HFF-Myc (cell line): ENCODE results near the gene CDC73.

Experiments
- DNase-seq: peaks from one replicate; pipeline ENCODE4 v3.0.0-alpha.2; 2011; ENCODE audit warnings: low read depth; ENCODE audit errors: extremely low read depth
- H3K4me3 ChIP-seq: replicated peaks from 2 replicates; pipeline ENCODE4 v1.5.1; 2011; ENCODE audit warnings: low read depth, mild to moderate bottlenecking, control low read depth, low read length
- TF ChIP-seq, protein P1 (sequence below): IDR thresholded peaks from 2 replicates; pipeline ENCODE4 v1.5.1; 2012; ENCODE audit warnings: mild to moderate bottlenecking, low read depth, low read length, control low read depth; ENCODE audit errors: missing control alignments

Gene CDC73

DNA sequence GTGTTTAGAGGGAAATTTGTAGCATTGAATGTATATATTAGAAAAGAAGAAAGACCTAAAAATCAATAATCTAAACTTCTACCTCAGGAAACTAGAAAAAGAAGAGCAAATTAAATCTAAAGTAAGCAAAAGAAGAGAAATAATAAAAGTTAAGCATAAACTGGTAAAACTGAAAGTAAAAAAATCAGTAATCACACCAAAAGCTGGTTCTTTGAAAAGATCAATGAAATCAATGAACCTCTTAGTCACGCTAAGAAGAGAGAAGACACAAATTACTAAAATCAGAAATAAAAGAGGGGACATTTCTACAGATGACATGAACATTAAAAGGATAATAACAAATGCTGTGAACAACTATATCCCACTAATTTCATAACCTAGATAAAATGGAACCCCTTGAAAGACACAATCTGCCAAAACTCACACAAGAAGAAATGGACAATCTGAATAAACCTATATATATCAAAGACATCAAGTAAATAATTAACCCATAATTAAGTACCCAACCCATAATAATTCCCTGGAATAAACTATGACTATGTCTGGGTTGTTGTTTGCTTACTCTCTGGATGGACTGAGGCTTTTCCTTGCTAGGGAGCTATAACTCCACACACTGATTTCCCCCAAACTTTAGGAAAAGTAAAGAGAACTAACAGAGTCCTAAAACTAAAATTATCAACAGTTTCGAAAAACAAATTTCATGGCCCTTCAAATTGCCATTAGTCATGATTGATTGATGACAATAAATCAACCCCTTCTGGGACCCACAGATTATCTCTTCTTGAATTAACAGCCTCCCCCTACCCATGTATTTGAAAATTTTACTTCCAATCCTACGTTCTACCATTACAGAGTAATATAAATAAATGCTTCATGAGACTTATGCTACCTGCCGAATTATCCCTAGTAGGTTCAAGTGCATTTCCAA, 2.8 kb upstream of the CDC73 start:
- TF ChIP-seq, protein P1, sequence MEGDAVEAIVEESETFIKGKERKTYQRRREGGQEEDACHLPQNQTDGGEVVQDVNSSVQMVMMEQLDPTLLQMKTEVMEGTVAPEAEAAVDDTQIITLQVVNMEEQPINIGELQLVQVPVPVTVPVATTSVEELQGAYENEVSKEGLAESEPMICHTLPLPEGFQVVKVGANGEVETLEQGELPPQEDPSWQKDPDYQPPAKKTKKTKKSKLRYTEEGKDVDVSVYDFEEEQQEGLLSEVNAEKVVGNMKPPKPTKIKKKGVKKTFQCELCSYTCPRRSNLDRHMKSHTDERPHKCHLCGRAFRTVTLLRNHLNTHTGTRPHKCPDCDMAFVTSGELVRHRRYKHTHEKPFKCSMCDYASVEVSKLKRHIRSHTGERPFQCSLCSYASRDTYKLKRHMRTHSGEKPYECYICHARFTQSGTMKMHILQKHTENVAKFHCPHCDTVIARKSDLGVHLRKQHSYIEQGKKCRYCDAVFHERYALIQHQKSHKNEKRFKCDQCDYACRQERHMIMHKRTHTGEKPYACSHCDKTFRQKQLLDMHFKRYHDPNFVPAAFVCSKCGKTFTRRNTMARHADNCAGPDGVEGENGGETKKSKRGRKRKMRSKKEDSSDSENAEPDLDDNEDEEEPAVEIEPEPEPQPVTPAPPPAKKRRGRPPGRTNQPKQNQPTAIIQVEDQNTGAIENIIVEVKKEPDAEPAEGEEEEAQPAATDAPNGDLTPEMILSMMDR, result no peak
- H3K4me3 ChIP-seq, result no peak overlapping the region
- DNase-seq, result no peak

DNA sequence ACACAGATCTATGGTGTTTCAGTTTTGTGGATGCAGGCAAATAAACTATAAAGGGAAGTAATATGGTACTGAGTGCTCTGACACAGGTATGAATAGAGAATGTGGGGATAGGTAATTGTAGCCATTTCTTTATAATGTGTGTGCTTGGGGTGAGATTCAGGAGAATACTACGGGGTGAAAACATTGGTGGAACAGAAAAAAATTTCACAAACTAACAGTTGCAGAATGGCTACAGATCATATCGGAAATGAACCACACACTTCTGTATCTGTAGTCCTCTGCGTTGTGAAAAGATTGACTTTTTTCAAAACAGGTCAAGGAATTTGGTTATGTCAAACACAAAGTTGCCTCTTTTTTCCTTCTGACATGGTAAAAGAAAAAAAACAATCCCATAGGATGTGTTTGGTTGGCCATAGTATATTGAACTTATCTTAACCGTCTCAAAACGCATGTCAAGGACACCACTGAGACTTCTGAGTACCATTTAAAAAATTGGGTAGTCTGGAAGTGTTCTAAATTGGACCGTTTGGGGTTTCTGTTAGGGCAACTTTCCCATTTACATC, 1.1 kb upstream of the CDC73 start:
- DNase-seq, result no peak
- TF ChIP-seq, protein P1, result no peak
- peak overlapping the region; percentile 66 for H3K4me3 ChIP-seq

DNA sequence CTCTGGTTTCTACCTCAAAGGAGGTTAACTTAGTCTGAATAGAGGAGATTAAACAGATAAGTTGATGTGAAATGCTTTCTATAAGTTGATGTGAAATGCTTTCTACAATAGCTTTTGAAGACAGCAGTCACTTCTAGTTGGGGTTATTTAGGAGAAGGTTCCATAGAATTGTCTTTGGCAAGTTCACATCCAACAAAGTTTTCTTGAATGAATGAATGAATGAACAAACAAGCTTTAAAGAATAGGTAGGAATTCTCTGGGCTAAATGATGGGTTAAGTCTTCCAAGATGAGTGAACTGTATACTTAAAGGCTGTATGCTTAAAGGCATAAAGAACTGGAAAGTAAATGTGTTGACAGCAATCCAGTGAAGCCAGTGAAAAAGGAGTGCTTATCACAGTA, 1.9 kb downstream of the CDC73 start:
- H3K4me3 ChIP-seq, result peak overlapping the region; percentile 66
- DNase-seq, result no peak
- TF ChIP-seq, protein P1, result no peak

DNA sequence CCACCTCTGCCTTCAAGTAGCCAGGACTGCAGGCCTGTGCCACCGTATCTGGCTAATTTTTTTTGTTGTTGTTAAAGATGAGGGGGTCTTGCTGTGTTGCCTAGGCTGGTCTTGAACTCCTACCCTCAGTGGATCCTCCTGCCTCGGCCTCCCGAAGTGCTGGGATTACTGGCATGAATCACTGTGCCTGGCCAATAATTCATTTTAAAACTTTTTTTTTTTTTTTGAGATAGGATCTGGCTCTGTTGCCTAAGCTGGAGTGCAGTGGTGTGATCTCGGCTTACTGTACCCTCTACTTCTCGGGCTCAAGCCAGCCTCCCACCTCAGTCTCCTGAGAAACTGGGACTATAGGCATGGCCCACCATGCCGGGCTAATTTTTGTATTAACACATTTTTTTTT, 3.5 kb downstream of the CDC73 start:
- H3K4me3 ChIP-seq, result no peak overlapping the region
- TF ChIP-seq, protein P1, result no peak
- no peak for DNase-seq

DNA sequence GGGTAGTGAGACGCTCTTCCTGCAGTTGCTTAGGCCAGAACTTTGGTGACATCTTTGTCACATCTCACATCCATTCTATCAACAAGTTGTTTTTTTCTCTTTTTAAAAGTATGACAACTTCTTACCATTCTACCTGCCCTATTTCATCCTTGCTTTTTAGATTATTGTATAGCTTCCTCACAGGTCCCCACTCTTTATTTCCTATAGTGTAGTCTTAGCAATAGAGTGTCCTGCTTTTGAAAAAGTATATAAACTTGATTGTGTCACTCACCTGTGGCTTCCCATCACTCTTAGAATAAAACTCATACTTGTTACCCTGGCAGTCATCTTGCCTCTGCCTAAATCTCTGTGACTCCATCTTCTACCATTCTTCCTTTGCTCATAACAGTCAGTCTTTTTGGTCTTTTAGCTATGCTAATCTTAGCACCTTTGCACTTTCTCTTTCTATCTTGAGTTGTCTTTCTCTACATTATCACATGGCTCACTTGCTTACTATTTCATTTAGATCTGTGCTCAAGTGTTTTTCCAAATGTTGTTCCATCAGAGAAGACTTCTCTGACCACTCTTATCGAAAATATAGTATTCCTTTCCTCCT, 9.5 kb downstream of the CDC73 start:
- TF ChIP-seq, protein P1, result no peak
- DNase-seq, result no peak
- H3K4me3 ChIP-seq, result no peak overlapping the region

DNA sequence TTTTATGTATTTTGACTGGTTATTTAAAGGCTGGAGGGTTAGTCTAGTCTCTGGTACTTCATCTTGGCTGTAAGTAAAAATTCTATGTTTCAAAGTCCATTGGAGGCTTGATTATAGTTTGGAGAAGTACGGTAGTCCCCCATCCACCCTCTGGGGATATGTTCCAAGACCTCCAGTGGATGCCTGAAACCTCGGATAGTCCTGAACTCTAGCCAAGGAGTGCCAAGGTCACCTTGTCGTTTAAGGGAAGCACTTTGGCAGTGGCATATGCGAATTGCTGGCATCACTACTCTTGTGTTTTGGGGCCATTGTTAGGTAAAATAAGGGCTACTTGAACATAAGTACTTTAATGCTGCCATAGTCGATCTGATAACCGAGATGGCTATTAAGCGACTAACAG, 18.4 kb downstream of the CDC73 start:
- no peak overlapping the region for H3K4me3 ChIP-seq
- TF ChIP-seq, protein P1, result no peak
- no peak for DNase-seq
